HUES6 (cell line): ENCODE data around the gene ITGB2.

Experiments used
- H3K27ac ChIP-seq: 2 replicates; pipeline ENCODE4 v1.7.0; 2013; ENCODE audit warnings: low read depth, mild to moderate bottlenecking, low read length, inconsistent platforms
- H3K27me3 ChIP-seq: 2 replicates; pipeline ENCODE4 v1.6.1; 2013; ENCODE audit warnings: low read length; ENCODE audit not compliant: control insufficient read depth, insufficient read depth
- H3K36me3 ChIP-seq: 2 replicates; pipeline ENCODE4 v1.6.1; 2013; ENCODE audit warnings: low read length; ENCODE audit not compliant: control insufficient read depth, insufficient read depth
- H3K4me1 ChIP-seq: 2 replicates; pipeline ENCODE4 v1.6.1; 2013; ENCODE audit warnings: low read length; ENCODE audit not compliant: control insufficient read depth, insufficient read depth
- H3K4me3 ChIP-seq: 2 replicates; pipeline ENCODE4 v1.5.1; 2013; ENCODE audit warnings: low read depth, low read length
- H3K9ac ChIP-seq: one replicate; pipeline ENCODE4 v1.6.1; 2013; ENCODE audit warnings: mild to moderate bottlenecking, low read length
- H3K9me3 ChIP-seq: 2 replicates; pipeline ENCODE4 v1.6.1; 2013; ENCODE audit warnings: low read depth, low read length; ENCODE audit not compliant: control insufficient read depth, insufficient read depth

ITGB2 gene

GRCh38 chr21:44898851-44899767 is 21.6 kb downstream of the ITGB2 start:
- peaks cover 7% of the 10 kb centered on the region; the same call in 1 of the 2 replicates for H3K4me1 ChIP-seq
- peaks cover 3% of the 10 kb centered on the region; the same call in 1 of the 2 replicates for H3K9me3 ChIP-seq
- no peak overlapping the region for H3K27ac ChIP-seq
- H3K36me3 ChIP-seq: no peaks in the 10 kb centered on the region
- H3K9ac ChIP-seq: no peak overlapping the region
- no peak overlapping the region for H3K4me3 ChIP-seq
- no peaks in the 10 kb centered on the region; the same call in 1 of the 2 replicates for H3K27me3 ChIP-seq

- H3K9me3 ChIP-seq: peaks cover 3% of the 10 kb centered on the region; the same call in 1 of the 2 replicates
- H3K9ac ChIP-seq: no peak overlapping the region
- no peak overlapping the region for H3K27ac ChIP-seq
- H3K36me3 ChIP-seq: no peaks in the 10 kb centered on the region
- no peaks in the 10 kb centered on the region; the same call in 1 of the 2 replicates for H3K27me3 ChIP-seq
- peaks cover 7% of the 10 kb centered on the region; the same call in 1 of the 2 replicates for H3K4me1 ChIP-seq
- H3K4me3 ChIP-seq: no peak overlapping the region
These were observed 22.6 kb downstream of the ITGB2 start for GRCh38 chr21:44898011-44898488.

GRCh38 chr21:44897326-44898010 is 23.2 kb downstream of the ITGB2 start:
- H3K9ac ChIP-seq: no peak overlapping the region
- H3K4me3 ChIP-seq: no peak overlapping the region
- no peaks in the 10 kb centered on the region for H3K36me3 ChIP-seq
- peaks cover 7% of the 10 kb centered on the region; the same call in 1 of the 2 replicates for H3K4me1 ChIP-seq
- H3K27ac ChIP-seq: no peak overlapping the region
- H3K9me3 ChIP-seq: peaks cover 3% of the 10 kb centered on the region; the same call in 1 of the 2 replicates
- no peaks in the 10 kb centered on the region; the same call in 1 of the 2 replicates for H3K27me3 ChIP-seq

GRCh38 chr21:44896561-44897286 is 24.0 kb downstream of the ITGB2 start:
- H3K27ac ChIP-seq: no peak overlapping the region
- no peaks in the 10 kb centered on the region; the same call in 1 of the 2 replicates for H3K27me3 ChIP-seq
- H3K9ac ChIP-seq: no peak overlapping the region
- no peak overlapping the region for H3K4me3 ChIP-seq
- peaks cover 7% of the 10 kb centered on the region; the same call in 1 of the 2 replicates for H3K4me1 ChIP-seq
- no peaks in the 10 kb centered on the region for H3K36me3 ChIP-seq
- no peaks in the 10 kb centered on the region for H3K9me3 ChIP-seq

- Histone ChIP-seq H3K9ac (no peak overlapping the region), H3K4me1 (peaks cover 7% of the 10 kb centered on the region; the same call in 1 of the 2 replicates), H3K4me3 (no peak overlapping the region), H3K27me3 (no peaks in the 10 kb centered on the region; the same call in 1 of the 2 replicates), H3K9me3 (no peaks in the 10 kb centered on the region), H3K27ac (no peak overlapping the region), H3K36me3 (no peaks in the 10 kb centered on the region)
These were observed 24.8 kb downstream of the ITGB2 start for GRCh38 chr21:44895859-44896258.

GRCh38 chr21:44894687-44895302 is 25.9 kb downstream of the ITGB2 start:
- Histone ChIP-seq H3K4me3 (no peak overlapping the region), H3K9me3 (no peaks in the 10 kb centered on the region), H3K36me3 (no peaks in the 10 kb centered on the region), H3K4me1 (peaks cover 7% of the 10 kb centered on the region; the same call in 1 of the 2 replicates), H3K27me3 (no peaks in the 10 kb centered on the region; the same call in 1 of the 2 replicates), H3K27ac (no peak overlapping the region), H3K9ac (no peak overlapping the region)

GRCh38 chr21:44893948-44894656 is 26.6 kb downstream of the ITGB2 start:
- Histone ChIP-seq H3K36me3 (no peaks in the 10 kb centered on the region), H3K4me1 (peaks cover 7% of the 10 kb centered on the region; the same call in 1 of the 2 replicates), H3K9me3 (no peaks in the 10 kb centered on the region), H3K27ac (no peak overlapping the region), H3K27me3 (no peaks in the 10 kb centered on the region; the same call in 1 of the 2 replicates), H3K9ac (no peak overlapping the region), H3K4me3 (no peak overlapping the region)

GRCh38 chr21:44893278-44893556 is 27.5 kb downstream of the ITGB2 start:
- no peaks in the 10 kb centered on the region for H3K27me3 ChIP-seq
- H3K27ac ChIP-seq: no peak overlapping the region
- H3K9me3 ChIP-seq: no peaks in the 10 kb centered on the region
- no peaks in the 10 kb centered on the region for H3K36me3 ChIP-seq
- no peak overlapping the region for H3K4me3 ChIP-seq
- H3K9ac ChIP-seq: no peak overlapping the region
- H3K4me1 ChIP-seq: peaks cover 7% of the 10 kb centered on the region; the same call in 1 of the 2 replicates

GRCh38 chr21:44892536-44893277 is 28.0 kb downstream of the ITGB2 start:
- Histone ChIP-seq H3K4me1 (peaks cover 6% of the 10 kb centered on the region; the same call in 1 of the 2 replicates), H3K9ac (no peak overlapping the region), H3K36me3 (no peaks in the 10 kb centered on the region), H3K27ac (no peak overlapping the region), H3K4me3 (no peak overlapping the region), H3K9me3 (no peaks in the 10 kb centered on the region), H3K27me3 (no peaks in the 10 kb centered on the region)
